ENCODE results near the gene DENND1B. TPM values are rescaled to one million over a fixed set of nuclear protein-coding genes. Genes with fewer than 3 reads are reported as not detected.

Gene DENND1B
- total RNA-seq, 1 experiment from 2014 or later, result 16.1 TPM

DNA sequence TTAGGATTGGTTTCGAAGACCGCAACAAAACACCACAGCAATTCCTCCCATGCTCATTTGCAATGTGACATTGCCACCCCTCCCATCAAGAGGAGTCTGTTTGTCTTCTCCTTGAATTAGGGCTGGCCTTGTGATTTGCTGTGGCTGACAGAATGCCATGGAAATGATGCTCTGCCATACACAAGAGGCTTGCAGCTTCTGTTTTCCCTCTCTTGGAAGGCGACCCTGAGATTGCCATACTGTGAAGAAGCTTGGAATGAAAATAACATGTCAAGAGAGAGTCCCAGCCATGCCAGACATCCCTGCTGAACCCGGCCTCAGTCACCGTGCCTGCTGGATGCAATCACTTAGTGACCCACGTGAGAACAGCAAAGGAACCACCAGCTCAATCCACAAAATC, 294.8 kb downstream of the DENND1B start:
- no peak for DNase-seq (ENCODE audit: low read depth in 1 of 2, low spot score in 2 of 2)
- no peaks in the 10 kb centered on the region for H3K27me3 ChIP-seq (replicated peaks)

DNA sequence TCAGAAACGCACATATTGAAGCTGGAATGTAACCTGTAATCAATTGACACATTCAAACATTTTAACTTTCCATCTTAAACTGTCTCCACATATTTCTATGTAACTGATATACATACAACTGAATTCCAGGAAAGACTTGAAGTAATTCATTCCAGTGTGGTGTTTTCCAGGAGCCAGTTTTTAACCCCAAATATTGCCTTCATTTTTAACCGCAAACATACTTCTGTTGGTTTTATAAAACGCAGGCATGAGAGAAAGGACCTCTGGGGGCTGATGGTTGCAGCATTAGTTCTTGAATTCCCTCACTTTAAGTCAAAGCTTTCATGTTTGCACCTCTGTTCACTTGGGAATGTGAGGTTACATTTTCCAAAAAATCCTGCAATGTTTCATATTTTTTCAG, 303.1 kb downstream of the DENND1B start:
- Histone ChIP-seq H3K27me3 (replicated peaks) (no peaks in the 10 kb centered on the region), H3K36me3 (no peaks in the 10 kb centered on the region), H3K9me3 (replicated peaks) (no peaks in the 10 kb centered on the region), H3K4me1 (replicated peaks) (no peaks in the 10 kb centered on the region), H3K27ac (no peak overlapping the region), H3K4me3 (no peak overlapping the region)
- DNase-seq (ENCODE audit: low read depth in 1 of 2, low spot score in 2 of 2), result no peak

More for the DNA sequence above, 294.8 kb downstream of the DENND1B start:
- Histone ChIP-seq H3K36me3 (no peaks in the 10 kb centered on the region), H3K27ac (no peak overlapping the region), H3K4me1 (replicated peaks) (no peaks in the 10 kb centered on the region), H3K4me3 (no peak overlapping the region), H3K9me3 (replicated peaks) (no peaks in the 10 kb centered on the region)

- no peak for DNase-seq (ENCODE audit: low read depth in 1 of 2, low spot score in 2 of 2)
- H3K27ac ChIP-seq, result no peak overlapping the region
- no peaks in the 10 kb centered on the region for H3K9me3 ChIP-seq (replicated peaks)
- H3K27me3 ChIP-seq (replicated peaks), result no peaks in the 10 kb centered on the region
- H3K36me3 ChIP-seq, result no peaks in the 10 kb centered on the region
- H3K4me1 ChIP-seq (replicated peaks), result no peaks in the 10 kb centered on the region
- no peak overlapping the region for H3K4me3 ChIP-seq
These were observed 303.9 kb downstream of the DENND1B start for GRCh38 chr1:197471248-197471985.

DNA sequence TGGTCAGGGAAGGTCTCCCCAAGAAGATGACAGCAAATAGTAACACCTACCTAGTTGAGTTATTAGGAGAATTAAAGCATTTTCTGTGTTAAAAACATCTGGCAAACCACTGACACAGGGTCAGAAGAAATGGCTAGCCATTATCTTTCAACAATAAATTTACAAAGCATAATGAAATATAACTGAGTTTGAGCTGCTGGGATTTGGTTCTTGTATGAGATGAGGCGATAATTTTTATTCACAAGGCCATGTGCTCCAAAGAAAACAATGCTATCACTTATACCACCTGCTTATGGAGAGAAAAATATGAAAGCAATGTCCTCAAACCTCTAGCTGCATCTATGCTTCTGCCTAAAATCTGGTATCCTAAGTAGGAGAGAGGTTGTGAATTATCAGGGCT, 304.9 kb downstream of the DENND1B start:
- Histone ChIP-seq H3K4me3 (no peak overlapping the region), H3K36me3 (no peaks in the 10 kb centered on the region), H3K4me1 (replicated peaks) (no peaks in the 10 kb centered on the region), H3K27ac (no peak overlapping the region), H3K27me3 (replicated peaks) (no peaks in the 10 kb centered on the region), H3K9me3 (replicated peaks) (no peaks in the 10 kb centered on the region)
- no peak for DNase-seq (ENCODE audit: low read depth in 1 of 2, low spot score in 2 of 2)

- Histone ChIP-seq H3K9me3 (replicated peaks) (no peaks in the 10 kb centered on the region), H3K36me3 (no peaks in the 10 kb centered on the region), H3K27ac (no peak overlapping the region), H3K4me1 (replicated peaks) (no peaks in the 10 kb centered on the region), H3K27me3 (replicated peaks) (no peaks in the 10 kb centered on the region), H3K4me3 (no peak overlapping the region)
- no peak for DNase-seq (ENCODE audit: low read depth in 1 of 2, low spot score in 2 of 2)
These were observed 305.6 kb downstream of the DENND1B start for GRCh38 chr1:197469620-197470210.

GRCh38 chr1:197468543-197469175, 306.6 kb downstream of the DENND1B start:
- H3K27ac ChIP-seq, result no peak overlapping the region
- H3K9me3 ChIP-seq (replicated peaks), result no peaks in the 10 kb centered on the region
- no peaks in the 10 kb centered on the region for H3K27me3 ChIP-seq (replicated peaks)
- no peak overlapping the region for H3K4me3 ChIP-seq
- no peak for DNase-seq (ENCODE audit: low read depth in 1 of 2, low spot score in 2 of 2)
- H3K4me1 ChIP-seq (replicated peaks), result no peaks in the 10 kb centered on the region
- no peaks in the 10 kb centered on the region for H3K36me3 ChIP-seq

DNA sequence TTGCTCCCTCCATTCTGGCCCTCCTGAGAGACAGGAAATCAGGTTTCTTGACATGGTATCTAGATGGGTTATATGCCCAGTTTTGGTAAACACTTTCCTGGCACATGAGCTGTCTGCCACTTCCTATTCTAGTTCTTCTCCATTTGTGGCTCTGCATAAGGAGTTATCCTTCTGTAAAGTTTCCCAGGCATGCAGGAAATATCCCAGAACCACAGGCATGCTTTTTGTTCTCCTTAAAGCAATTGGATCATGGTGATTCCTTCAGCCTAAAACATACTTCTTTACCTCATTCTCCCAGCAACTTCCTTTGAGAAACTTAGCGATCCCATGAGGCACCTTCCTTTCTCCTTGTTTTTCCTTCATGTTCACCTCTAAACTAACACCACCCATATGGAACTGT, 307.4 kb downstream of the DENND1B start:
- DNase-seq (ENCODE audit: low read depth in 1 of 2, low spot score in 2 of 2), result no peak
- Histone ChIP-seq H3K27me3 (replicated peaks) (no peaks in the 10 kb centered on the region), H3K4me1 (replicated peaks) (no peaks in the 10 kb centered on the region), H3K9me3 (replicated peaks) (no peaks in the 10 kb centered on the region), H3K4me3 (no peak overlapping the region), H3K27ac (no peak overlapping the region), H3K36me3 (no peaks in the 10 kb centered on the region)

DNA sequence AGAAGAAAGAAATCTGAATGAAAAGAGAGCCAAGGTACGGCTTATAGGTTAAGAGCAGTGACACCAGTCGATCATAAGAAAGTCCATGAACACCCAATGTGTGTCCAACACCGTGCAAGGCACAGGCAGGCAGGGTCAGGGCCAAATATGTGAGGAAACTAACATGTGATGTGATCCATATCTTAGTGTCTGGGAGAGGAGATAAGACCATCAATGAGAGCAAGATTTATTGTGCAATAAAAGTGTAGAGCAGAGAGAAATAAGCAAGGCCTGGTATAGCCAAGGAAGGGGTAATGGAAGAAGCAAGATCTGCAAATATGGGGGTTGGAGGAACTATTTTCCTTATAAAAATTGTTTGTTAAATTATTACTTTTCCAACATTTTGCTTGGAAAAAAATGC, 308.5 kb downstream of the DENND1B start:
- H3K4me3 ChIP-seq, result no peak overlapping the region
- H3K36me3 ChIP-seq, result no peaks in the 10 kb centered on the region
- no peaks in the 10 kb centered on the region for H3K27me3 ChIP-seq (replicated peaks)
- H3K4me1 ChIP-seq (replicated peaks), result no peaks in the 10 kb centered on the region
- H3K9me3 ChIP-seq (replicated peaks), result no peaks in the 10 kb centered on the region
- no peak overlapping the region for H3K27ac ChIP-seq
- no peak for DNase-seq (ENCODE audit: low read depth in 1 of 2, low spot score in 2 of 2)

- Histone ChIP-seq H3K36me3 (no peaks in the 10 kb centered on the region), H3K4me1 (replicated peaks) (no peaks in the 10 kb centered on the region), H3K4me3 (no peak overlapping the region), H3K27me3 (replicated peaks) (no peaks in the 10 kb centered on the region), H3K27ac (no peak overlapping the region), H3K9me3 (replicated peaks) (no peaks in the 10 kb centered on the region)
- DNase-seq (ENCODE audit: low read depth in 1 of 2, low spot score in 2 of 2), result no peak
These were observed 309.6 kb downstream of the DENND1B start for GRCh38 chr1:197465528-197466327.

GRCh38 chr1:197464044-197464443, 311.2 kb downstream of the DENND1B start:
- no peak for DNase-seq (ENCODE audit: low read depth in 1 of 2, low spot score in 2 of 2)
- Histone ChIP-seq H3K4me3 (no peak overlapping the region), H3K27ac (no peak overlapping the region), H3K4me1 (replicated peaks) (no peaks in the 10 kb centered on the region), H3K9me3 (replicated peaks) (no peaks in the 10 kb centered on the region), H3K27me3 (replicated peaks) (no peaks in the 10 kb centered on the region; the same call in 1 of the 2 replicates), H3K36me3 (no peaks in the 10 kb centered on the region)

DNA sequence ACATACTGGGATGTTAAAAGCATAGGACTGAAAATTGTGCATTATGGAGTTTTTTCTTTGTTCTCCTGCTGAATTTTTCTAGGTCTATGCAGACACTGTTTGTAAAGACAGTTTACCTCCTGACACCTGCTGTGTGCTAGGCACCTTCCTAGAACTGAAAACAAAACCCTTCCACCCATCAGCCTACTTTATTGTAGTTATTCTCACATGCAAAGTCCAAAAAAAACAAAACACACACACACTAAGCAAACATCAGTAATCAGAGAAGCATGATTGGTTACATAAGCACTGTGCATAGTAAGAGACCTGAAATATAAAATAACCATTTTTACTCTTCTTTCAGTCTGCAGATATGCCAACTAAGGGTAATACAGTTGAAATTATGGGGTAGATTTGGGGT, 312.1 kb downstream of the DENND1B start:
- Histone ChIP-seq H3K36me3 (no peaks in the 10 kb centered on the region), H3K27me3 (replicated peaks) (no peaks in the 10 kb centered on the region; the same call in 1 of the 2 replicates), H3K27ac (no peak overlapping the region), H3K4me1 (replicated peaks) (no peaks in the 10 kb centered on the region), H3K9me3 (replicated peaks) (no peaks in the 10 kb centered on the region), H3K4me3 (no peak overlapping the region)
- DNase-seq (ENCODE audit: low read depth in 1 of 2, low spot score in 2 of 2), result no peak

- H3K9me3 ChIP-seq (replicated peaks), result no peaks in the 10 kb centered on the region
- no peaks in the 10 kb centered on the region for H3K36me3 ChIP-seq
- H3K27me3 ChIP-seq (replicated peaks), result no peaks in the 10 kb centered on the region; the same call in 1 of the 2 replicates
- no peak for DNase-seq (ENCODE audit: low read depth in 1 of 2, low spot score in 2 of 2)
- no peak overlapping the region for H3K27ac ChIP-seq
- H3K4me1 ChIP-seq (replicated peaks), result no peaks in the 10 kb centered on the region
- no peak overlapping the region for H3K4me3 ChIP-seq
These were observed 312.7 kb downstream of the DENND1B start for GRCh38 chr1:197462539-197462938.

All from SJSA1 (cell line).